HCT116 (cell line): ENCODE measurements around the gene AIF1. TPM values are rescaled to one million over a fixed set of nuclear protein-coding genes. Genes with fewer than 3 reads are reported as not detected.

Experiments
- ATAC-seq: fragments of 200-7000 bp; cut with Tn5 transposase; 2 replicates; pipeline ENCODE4 v1.9.1; 2020; ENCODE audit warnings: mild to moderate bottlenecking, moderate library complexity
- BruUV-seq: library from RNA; stranded (reverse); fragments of 400-500 nt; replicated peaks from 2 replicates; lab custom pipeline; 2021; lab: Mats Ljungman, UMichigan
- CTCF ChIA-PET: fragments of 300-600 bp; sonication (Branson Sonifier 250); formaldehyde crosslinking; loops from one replicate; lab custom pipeline; 2021; ENCODE audit warnings: antibody characterized with exemption; lab: Charles Lee
- POLR2A ChIA-PET: fragments of 300-600, 350-600 bp; sonication (Branson Sonifier 250); formaldehyde crosslinking; loops from one replicate; lab custom pipeline; 2021; ENCODE audit warnings: antibody characterized with exemption; lab: Charles Lee
- RAD21 ChIA-PET, 2 experiments: fragments of 300-600 bp; sonication (Branson Sonifier 250); formaldehyde crosslinking; loops; one replicate each; lab custom pipeline; 2023; ENCODE audit warnings: low total read pairs in 2 of 2; ENCODE audit not compliant: uncharacterized antibody in 2 of 2, unreplicated experiment in 2 of 2, low non-redundant PET in 1 of 2; lab: Charles Lee
- DNase-seq: peaks from one replicate; pipeline ENCODE4 v3.0.0-alpha.2; 2010; ENCODE audit warnings: low read depth, low spot score
- H2AFZ ChIP-seq: fragments of 200-600 bp; shearing (Covaris generic), sonication (generic); 2 replicates; pipeline ENCODE4 v1.6.1; 2017; ENCODE audit warnings: low read depth, mixed run types, mixed read lengths, antibody characterized with exemption, low read length; ENCODE audit not compliant: poor library complexity, severe bottlenecking
- H3K27ac ChIP-seq: 2 replicates; pipeline ENCODE4 v1.5.1; 2012; ENCODE audit warnings: low read depth, low read length
- H3K27me3 ChIP-seq: fragments of 200-600 bp; sonication (generic); 2 replicates; pipeline ENCODE4 v1.6.1; 2016; ENCODE audit warnings: mixed run types, low read length, mixed read lengths; ENCODE audit not compliant: insufficient read depth
- H3K36me3 ChIP-seq, 2 experiments: fragments of 200-500 bp in 1 of 2; fragments of 200-600 bp in 1 of 2; sonication (Bioruptor generic) in 1 of 2; sonication (generic) in 1 of 2; 2 replicates each; pipeline versions ENCODE4 v1.5.1 to v1.6.1; 2014 to 2016; ENCODE audit warnings: low read length in 2 of 2, inconsistent platforms in 1 of 2, mixed read lengths in 1 of 2, mixed run types in 1 of 2; ENCODE audit not compliant: insufficient read depth in 2 of 2, control insufficient read depth in 1 of 2
- H3K4me1 ChIP-seq, 2 experiments: fragments of 200-600 bp in 1 of 2; sonication (generic) in 1 of 2; 2 replicates each; pipeline versions ENCODE4 v1.5.1 to v1.6.1; 2012 to 2017; ENCODE audit warnings: low read length in 2 of 2, inconsistent platforms in 1 of 2, mild to moderate bottlenecking in 1 of 2, mixed read lengths in 1 of 2, mixed run types in 1 of 2, moderate library complexity in 1 of 2; ENCODE audit not compliant: insufficient read depth in 2 of 2, control insufficient read depth in 1 of 2
- H3K4me2 ChIP-seq: fragments of 200-600 bp; sonication (generic); 2 replicates; pipeline ENCODE4 v1.6.1; 2017; ENCODE audit warnings: mixed run types, low read length, mixed read lengths
- H3K4me3 ChIP-seq, 2 experiments: fragments of 200-600 bp in 1 of 2; sonication (generic) in 1 of 2; replicated peaks in 1 of 2; 2 replicates each; pipeline ENCODE4 v1.5.1; 2011 to 2016; ENCODE audit warnings: low read length in 2 of 2, control low read depth in 1 of 2, low read depth in 1 of 2, mild to moderate bottlenecking in 1 of 2, mixed read lengths in 1 of 2, mixed run types in 1 of 2
- H3K79me2 ChIP-seq: fragments of 200-600 bp; sonication (generic); 2 replicates; pipeline ENCODE4 v1.6.1; 2017; ENCODE audit warnings: mild to moderate bottlenecking, mixed run types, low read length, moderate library complexity, mixed read lengths; ENCODE audit not compliant: insufficient read depth
- H3K9ac ChIP-seq: fragments of 200-600 bp; sonication (generic); 2 replicates; pipeline ENCODE4 v1.6.1; 2016; ENCODE audit warnings: low read length, mixed read lengths
- H3K9me2 ChIP-seq: fragments of 200-600 bp; sonication (generic), shearing (Covaris generic); 2 replicates; pipeline ENCODE4 v1.6.1; 2017; ENCODE audit warnings: mixed run types, mild to moderate bottlenecking, moderate library complexity; ENCODE audit not compliant: insufficient read depth
- H3K9me3 ChIP-seq, 2 experiments: fragments of 200-500 bp in 1 of 2; fragments of 200-600 bp in 1 of 2; sonication (Bioruptor generic) in 1 of 2; sonication (generic) in 1 of 2; 2 replicates each; pipeline ENCODE4 v1.6.1; 2014 to 2017; ENCODE audit warnings: low read length in 2 of 2, mixed read lengths in 2 of 2, inconsistent platforms in 1 of 2, low read depth in 1 of 2, mild to moderate bottlenecking in 1 of 2, mixed run types in 1 of 2, moderate library complexity in 1 of 2; ENCODE audit not compliant: control insufficient read depth in 1 of 2, insufficient read depth in 1 of 2
- H4K20me1 ChIP-seq: fragments of 200-600 bp; sonication (generic), shearing (Covaris generic); 2 replicates; pipeline ENCODE4 v1.6.1; 2017; ENCODE audit warnings: mixed run types, mild to moderate bottlenecking, moderate library complexity; ENCODE audit not compliant: insufficient read depth
- CEBPB ChIP-seq: IDR thresholded peaks from 2 replicates; pipeline ENCODE4 v1.6.1; 2012; ENCODE audit warnings: low read depth
- EZH2 ChIP-seq: fragments of 200-600 bp; sonication (generic); IDR thresholded peaks from 2 replicates; pipeline ENCODE4 v1.6.1; 2017; ENCODE audit warnings: antibody characterized with exemption, mixed run types
- EZH2phosphoT487 ChIP-seq: fragments of 200-600 bp; IDR thresholded peaks from 2 replicates; pipeline ENCODE4 v1.6.1; 2018; ENCODE audit warnings: antibody characterized with exemption, borderline replicate concordance
- FOSL1 ChIP-seq: IDR thresholded peaks from 2 replicates; pipeline ENCODE4 v1.6.1; 2012; ENCODE audit warnings: low read depth
- POLR2A ChIP-seq: IDR thresholded peaks from 2 replicates; pipeline ENCODE4 v1.7.0; 2011; ENCODE audit warnings: borderline replicate concordance; ENCODE audit not compliant: insufficient read depth, insufficient read length; ENCODE audit errors: extremely low read depth
- POLR2AphosphoS5 ChIP-seq: IDR thresholded peaks from 2 replicates; pipeline ENCODE4 v1.6.1; 2011; ENCODE audit warnings: mild to moderate bottlenecking, low read depth, low read length, moderate library complexity
- TCF7L2 ChIP-seq: IDR thresholded peaks from 2 replicates; pipeline ENCODE4 v1.7.0; 2011; ENCODE audit warnings: borderline replicate concordance, inconsistent platforms; ENCODE audit not compliant: insufficient read depth, insufficient read length; ENCODE audit errors: extremely low read depth
- YY1 ChIP-seq: IDR thresholded peaks from 2 replicates; pipeline ENCODE4 v1.6.1; 2011; ENCODE audit warnings: low read length, low read depth, moderate library complexity, mild to moderate bottlenecking; ENCODE audit not compliant: insufficient replicate concordance; ENCODE audit errors: extremely low read depth
- ZNF274 ChIP-seq: fragments of 200-500 bp; sonication (Bioruptor generic); IDR thresholded peaks from 2 replicates; pipeline ENCODE4 v1.6.1; 2014; ENCODE audit warnings: mild to moderate bottlenecking, low read depth, low read length, inconsistent platforms
- intact Hi-C: fragments of 100-400 bp; cut with micrococcal nuclease; formaldehyde crosslinking; loops from 2 replicates; pipeline ENCODE4 v1.10.0; 2022
- total RNA-seq: library from RNA; stranded (reverse); gene quantifications from one replicate; pipeline ENCODE4 v1.2.1, GENCODE V29; 2021; ENCODE audit not compliant: unreplicated experiment
- TF ChIP-seq, protein P1 (sequence below): IDR thresholded peaks from 2 replicates; pipeline ENCODE4 v1.6.1; 2012
- TF ChIP-seq, protein P2 (sequence below): IDR thresholded peaks from 2 replicates; pipeline ENCODE4 v1.6.1; 2012

AIF1 gene
- total RNA-seq, 1 experiment from 2014 or later = not detected

DNA sequence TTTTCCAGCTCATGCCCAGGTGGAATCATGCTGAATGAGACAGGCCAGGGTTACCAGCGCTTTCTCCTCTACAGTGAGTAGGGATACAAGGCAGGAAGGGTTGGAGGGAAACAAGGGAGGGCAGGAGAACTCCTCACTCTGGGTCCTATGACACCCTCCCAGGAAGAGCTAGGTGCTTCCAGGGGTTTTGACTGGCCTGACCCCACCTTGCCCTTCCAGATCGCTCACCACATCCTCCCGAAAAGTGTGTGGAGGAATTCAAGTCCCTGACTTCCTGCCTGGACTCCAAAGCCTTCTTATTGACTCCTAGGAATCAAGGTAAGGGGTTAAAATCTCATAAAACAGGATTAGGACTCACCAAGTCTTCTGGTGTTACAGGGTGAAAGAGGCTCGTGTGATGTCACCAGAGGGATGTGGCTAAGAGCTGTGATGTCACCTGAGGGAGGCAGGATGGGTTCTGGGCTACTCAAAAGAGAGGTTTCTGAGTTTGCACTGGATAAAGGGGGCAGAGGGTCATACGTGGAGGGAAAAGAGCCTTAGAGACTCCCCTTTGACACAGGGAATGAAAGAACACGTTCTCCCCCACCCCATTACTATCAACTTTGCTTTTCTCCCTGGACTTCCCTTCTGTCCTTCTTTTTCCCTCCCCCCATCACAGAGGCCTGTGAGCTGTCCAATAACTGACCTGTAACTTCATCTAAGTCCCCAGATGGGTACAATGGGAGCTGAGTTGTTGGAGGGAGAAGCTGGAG lies 42.5 kb downstream of the AIF1 start:
- Histone ChIP-seq H3K27me3 (no peaks in the 10 kb centered on the region), H3K4me1 (peaks cover 11 to 41% of the 10 kb centered on the region in 2 experiments; a peak in 3 of 4 replicates), H3K9ac (no peak overlapping the region), H3K9me3 (no peaks in the 10 kb centered on the region), H3K27ac (no peak overlapping the region), H3K79me2 (peaks cover 31% of the 10 kb centered on the region), H2AFZ (no peak overlapping the region), H3K4me2 (no peak overlapping the region), H4K20me1 (no peaks in the 10 kb centered on the region), H3K9me2 (no peaks in the 10 kb centered on the region), H3K36me3 (peaks cover 1 to 6% of the 10 kb centered on the region in 2 experiments; a peak in 3 of 4 replicates), H3K4me3 (no peak overlapping the region)
- TF ChIP-seq, protein P1, sequence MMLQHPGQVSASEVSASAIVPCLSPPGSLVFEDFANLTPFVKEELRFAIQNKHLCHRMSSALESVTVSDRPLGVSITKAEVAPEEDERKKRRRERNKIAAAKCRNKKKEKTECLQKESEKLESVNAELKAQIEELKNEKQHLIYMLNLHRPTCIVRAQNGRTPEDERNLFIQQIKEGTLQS = no peak
- no peak for TF ChIP-seq TCF7L2
- no peak for TF ChIP-seq POLR2AphosphoS5
- no peak for TF ChIP-seq CEBPB
- no peak for TF ChIP-seq POLR2A
- TF ChIP-seq YY1 = no peak
- no peak for TF ChIP-seq ZNF274
- no peak for DNase-seq
- ChIA-PET CTCF (no interaction called here), POLR2A (interaction anchor here (0.9 kb wide), 1 partner anchor 240 kb away, joined by 3 read pairs; the partner anchor contains the start of gene EHMT2), RAD21 (no interaction called here)
- no peak for ATAC-seq
- intact Hi-C loops = no loop called here
- BruUV-seq = no TSS peak

DNA sequence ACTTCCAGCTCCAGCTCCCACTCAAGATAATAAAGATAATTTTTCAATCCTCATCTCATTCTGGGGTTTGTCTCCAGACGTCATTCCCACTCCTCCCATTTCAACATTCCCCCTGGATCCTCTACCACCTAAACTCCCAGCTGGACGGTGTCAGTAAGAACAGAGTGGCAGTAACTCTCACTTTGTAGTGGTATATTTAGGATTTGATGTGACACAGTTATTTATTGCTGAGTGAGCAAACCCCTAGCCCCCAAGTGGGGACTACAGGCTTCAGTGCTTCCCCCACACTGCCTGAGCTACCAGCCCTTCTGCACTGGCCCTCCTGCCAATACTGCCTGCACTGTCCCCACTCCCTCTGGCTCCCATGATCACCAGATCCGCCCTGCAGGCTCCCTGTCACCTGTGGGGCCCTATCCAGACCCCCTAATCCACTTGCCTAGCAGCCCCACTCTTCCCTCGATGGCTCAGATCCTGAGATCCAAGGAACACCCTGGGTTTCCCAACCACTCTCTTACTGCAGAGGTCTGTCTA lies 43.2 kb downstream of the AIF1 start:
- H3K79me2 ChIP-seq = peaks cover 31% of the 10 kb centered on the region
- peaks cover 11 to 41% of the 10 kb centered on the region in 2 experiments; a peak in 3 of 4 replicates for H3K4me1 ChIP-seq
- no peaks in the 10 kb centered on the region for H4K20me1 ChIP-seq
- peaks cover 2 to 6% of the 10 kb centered on the region in 2 experiments; a peak in 3 of 4 replicates for H3K36me3 ChIP-seq
- no peak overlapping the region for H2AFZ ChIP-seq
- no peak overlapping the region for H3K27ac ChIP-seq
- CTCF ChIA-PET = no interaction called here
- no peak overlapping the region for H3K4me3 ChIP-seq
- TF ChIP-seq CEBPB = no peak
- TF ChIP-seq, protein P2, sequence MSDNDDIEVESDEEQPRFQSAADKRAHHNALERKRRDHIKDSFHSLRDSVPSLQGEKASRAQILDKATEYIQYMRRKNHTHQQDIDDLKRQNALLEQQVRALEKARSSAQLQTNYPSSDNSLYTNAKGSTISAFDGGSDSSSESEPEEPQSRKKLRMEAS = no peak
- no peak for TF ChIP-seq ZNF274
- no peak for TF ChIP-seq FOSL1
- TF ChIP-seq EZH2 = no peak
- no peak for TF ChIP-seq EZH2phosphoT487
- no peak for TF ChIP-seq POLR2AphosphoS5
- RAD21 ChIA-PET = no interaction called here
- no peaks in the 10 kb centered on the region for H3K9me2 ChIP-seq
- POLR2A ChIA-PET = interaction anchor here (1.2 kb wide), 1 partner anchor 82 kb away, joined by 3 read pairs; the partner anchor contains the start of gene MSH5
- H3K9ac ChIP-seq = no peak overlapping the region
- DNase-seq (no peak), ATAC-seq (no peak)
- BruUV-seq = no TSS peak
- H3K4me2 ChIP-seq = no peak overlapping the region
- intact Hi-C loops = no loop called here
- no peaks in the 10 kb centered on the region for H3K27me3 ChIP-seq
- H3K9me3 ChIP-seq = no peaks in the 10 kb centered on the region
